Stimulated activated CD8-positive, alpha-beta memory T cell treated with anti-CD3 and anti-CD28 coated beads, Interleukin-15, amount 100 ng/mL, for 4 hours (primary cell): ENCODE results near the gene USP46.

Source experiments
- DNase-seq, 2 donors: peaks; one replicate each; pipeline ENCODE4 v3.0.0-alpha.2; 2020; ENCODE audit warnings: low read depth in 2 of 2

Gene USP46

DNA sequence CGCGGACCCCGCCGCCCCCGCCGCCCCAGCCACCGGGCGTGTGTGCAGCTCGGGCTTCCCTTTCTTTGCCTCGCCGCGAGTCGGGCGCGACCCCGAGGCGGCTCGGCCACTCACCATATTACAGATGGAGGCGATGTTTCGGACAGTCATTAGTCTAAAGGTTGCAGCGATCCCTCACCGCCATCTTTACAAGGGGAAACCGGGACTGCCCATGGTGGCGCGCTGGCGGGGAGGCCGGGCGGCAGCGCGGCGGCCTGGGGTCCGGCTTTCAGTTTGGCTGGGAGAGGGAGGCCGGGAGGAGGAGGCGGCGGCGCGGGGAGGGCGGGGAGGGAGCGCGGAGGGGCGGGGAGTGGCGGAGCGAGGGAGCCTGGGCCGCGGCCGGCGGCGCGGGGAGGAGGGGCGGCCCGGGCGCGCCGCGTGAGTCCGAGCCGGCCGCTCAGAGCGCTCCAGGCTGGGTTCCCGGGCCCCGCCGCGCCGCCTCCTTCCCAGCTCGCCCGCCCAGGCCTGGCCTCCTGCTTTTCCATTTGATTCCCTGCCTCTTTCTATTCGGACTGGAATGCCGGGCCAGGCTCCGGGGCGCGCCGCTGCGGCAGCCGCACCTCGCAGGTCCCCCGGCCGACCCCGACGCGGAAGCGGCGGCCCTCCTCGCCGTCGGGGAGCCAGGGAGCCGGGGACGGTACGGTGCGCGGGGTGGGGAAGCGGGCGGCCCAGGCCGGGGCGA, at the start of gene USP46:
Gene USP46 (minus strand): TSS at position 301 of the 721 bp plus-strand sequence. CDS start 151 bp downstream, at position 150.
- peak; percentile 10 to 40 for DNase-seq

DNA sequence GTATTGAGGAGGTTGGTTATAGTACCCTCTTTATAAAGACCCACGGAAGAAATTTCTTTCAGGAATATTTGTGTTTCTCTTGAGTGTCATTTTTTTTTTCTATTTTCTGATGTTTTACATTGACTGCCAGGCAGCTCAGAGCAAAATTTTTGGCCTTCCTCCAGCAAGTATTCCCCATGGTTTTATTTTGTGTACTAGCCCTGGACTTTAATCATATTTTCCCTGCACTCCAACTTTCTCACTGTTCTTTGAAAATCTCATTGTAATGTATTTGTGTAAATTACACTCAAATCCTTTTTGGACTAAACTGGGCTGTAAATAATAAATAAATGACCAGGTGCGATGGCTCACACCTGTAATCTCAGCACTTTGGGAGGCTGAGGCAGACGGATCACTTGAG, 45.6 kb upstream of the USP46 start:
- no peak for DNase-seq

DNA sequence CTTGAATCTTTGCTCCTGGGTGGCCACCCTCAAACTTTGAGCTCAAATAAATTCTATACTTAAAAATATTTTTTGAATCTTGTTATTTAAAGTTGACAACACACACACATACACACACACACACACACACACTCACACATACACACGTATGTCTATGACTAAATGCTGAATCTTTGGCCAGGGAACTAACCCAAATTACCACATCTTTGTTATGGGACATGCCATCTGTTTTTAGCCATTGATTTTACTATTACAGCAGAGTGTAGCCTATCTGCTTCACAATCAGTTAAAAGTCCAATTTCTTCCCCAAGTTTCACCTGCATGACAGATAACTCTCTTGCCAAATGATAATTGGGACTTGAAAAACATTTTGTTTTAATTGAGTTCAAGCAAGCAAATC, 45.0 kb upstream of the USP46 start:
- no peak for DNase-seq

GRCh38 chr4:52701207-52701606, 42.1 kb upstream of the USP46 start:
- DNase-seq: no peak

GRCh38 chr4:52694936-52695335, 35.8 kb upstream of the USP46 start:
- DNase-seq: no peak

GRCh38 chr4:52693492-52693891, 34.4 kb upstream of the USP46 start:
- DNase-seq: no peak

GRCh38 chr4:52689096-52689495, 30.0 kb upstream of the USP46 start:
- DNase-seq: no peak

DNA sequence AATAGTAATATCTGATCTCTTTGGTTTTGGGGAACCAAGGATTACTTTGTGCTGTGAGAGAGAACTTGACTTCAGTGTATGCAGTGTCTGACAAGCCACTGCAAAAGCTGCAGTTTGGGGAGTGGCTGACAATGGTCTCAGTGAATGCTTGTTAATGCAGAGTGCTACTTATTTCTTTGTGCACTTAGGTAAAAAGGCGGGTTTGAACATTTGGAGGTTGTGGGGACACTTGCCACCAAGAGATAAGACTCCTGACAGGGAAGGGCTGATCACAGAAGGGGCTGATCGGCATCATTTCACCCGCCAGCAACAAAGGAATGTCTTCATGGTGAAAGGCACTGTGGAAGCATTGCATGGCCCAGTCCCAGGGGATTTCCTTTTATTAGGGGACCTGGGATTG, 28.6 kb upstream of the USP46 start:
- DNase-seq: no peak

DNA sequence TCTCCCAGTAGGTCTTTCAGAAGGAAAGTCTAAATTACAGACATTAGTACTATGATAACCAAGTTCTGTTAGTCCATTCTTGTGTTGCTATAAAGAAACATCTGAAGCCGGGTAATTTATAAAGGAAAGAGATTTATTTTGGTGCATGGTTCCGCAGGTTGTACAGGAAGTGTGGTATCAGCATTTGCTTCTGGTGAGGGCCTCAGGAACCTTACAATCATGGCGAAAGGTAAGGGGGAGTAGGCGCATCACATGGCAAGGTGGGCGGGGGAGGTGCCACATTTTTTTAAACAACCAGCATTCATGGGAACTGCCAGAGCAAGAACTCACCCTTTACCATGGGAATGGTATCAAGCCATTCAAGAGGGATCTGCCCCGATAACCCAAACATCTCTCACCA, 26.2 kb upstream of the USP46 start:
- DNase-seq: no peak

GRCh38 chr4:52684896-52685295, 25.8 kb upstream of the USP46 start:
- no peak for DNase-seq

DNA sequence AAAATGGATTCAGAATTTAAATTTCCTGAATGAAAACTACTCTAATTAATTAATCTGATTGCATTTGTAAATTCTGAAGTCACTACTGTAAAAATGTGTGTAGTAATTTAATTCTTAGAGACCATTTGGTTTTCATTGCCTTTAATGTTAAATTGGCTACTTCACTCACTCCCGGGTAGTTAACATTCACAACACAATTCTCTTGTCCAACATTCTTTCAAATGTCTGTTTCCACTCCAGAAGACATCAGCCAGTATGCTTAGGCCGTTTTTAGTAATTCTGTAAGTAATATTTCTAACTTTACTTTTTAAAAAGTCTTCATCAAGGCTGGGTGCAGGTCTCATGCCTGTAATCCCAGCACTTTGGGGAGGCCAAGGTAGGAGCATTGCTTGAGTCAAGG, 21.3 kb upstream of the USP46 start:
- DNase-seq: no peak

DNA sequence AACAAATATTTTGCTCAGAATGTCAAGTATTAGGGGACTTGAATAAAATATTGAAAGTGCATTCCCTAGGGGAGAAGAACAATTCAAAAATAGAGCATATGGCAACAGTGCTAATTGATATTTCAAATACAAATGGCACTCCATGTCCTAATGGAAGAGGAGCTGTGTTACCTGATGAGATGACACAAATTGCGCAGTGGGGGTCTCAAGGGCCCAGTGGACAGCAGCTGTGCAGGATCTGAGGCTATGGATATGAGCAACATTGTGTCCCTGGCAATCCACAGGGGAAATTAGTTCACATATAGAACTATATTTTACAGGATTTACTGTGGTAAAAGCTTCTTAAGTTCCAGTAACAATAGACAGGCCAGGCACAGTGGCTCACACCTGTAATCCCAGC, 17.4 kb upstream of the USP46 start:
- DNase-seq: no peak

DNA sequence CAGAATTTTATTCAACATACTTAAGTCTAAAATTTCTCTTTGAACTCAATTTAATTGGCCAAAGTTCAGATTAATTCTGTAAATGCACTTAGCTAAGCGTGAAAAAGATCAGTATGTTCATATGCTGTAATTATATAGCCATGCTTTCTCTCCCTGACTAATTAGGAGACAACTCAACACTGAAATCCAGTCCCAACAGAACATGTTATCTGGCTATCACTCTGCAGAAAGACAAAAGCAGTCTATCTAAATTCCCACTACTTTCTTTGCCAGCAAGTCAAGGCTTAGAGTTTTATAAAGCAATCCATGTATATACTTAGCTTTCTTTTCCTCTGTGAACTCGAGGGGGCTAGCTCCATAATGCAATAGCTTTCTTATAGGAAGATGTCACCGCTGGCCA, 16.0 kb upstream of the USP46 start:
- DNase-seq: no peak

GRCh38 chr4:52670739-52671138, 11.6 kb upstream of the USP46 start:
- DNase-seq: no peak

GRCh38 chr4:52670121-52670520, 11.0 kb upstream of the USP46 start:
- no peak for DNase-seq

- DNase-seq: no peak
Observed at GRCh38 chr4:52665592-52665991, 6.5 kb upstream of the USP46 start.

- no peak for DNase-seq
Observed at GRCh38 chr4:52664479-52664878, 5.4 kb upstream of the USP46 start.

- no peak for DNase-seq
Observed at GRCh38 chr4:52661966-52662690, 3.0 kb upstream of the USP46 start.

DNA sequence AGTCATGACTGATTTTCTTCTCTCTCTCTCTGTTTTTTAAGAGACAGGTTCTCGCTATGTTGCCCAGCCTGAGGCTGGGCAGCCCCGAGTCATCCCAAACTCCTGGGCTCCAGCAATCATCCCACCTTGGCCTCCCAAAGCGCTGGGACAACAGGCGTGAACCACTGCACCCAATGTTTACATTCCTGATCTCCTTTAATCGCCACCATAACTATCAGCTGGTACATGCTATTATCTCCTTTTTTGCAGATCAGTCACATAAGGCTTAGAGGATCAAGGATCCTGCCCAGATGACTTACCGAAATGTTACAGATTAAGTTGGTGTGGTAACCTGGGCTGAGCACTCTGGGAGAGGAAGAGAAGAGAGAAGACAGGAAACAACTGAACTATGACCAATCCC, 1.5 kb upstream of the USP46 start:
- no peak for DNase-seq

GRCh38 chr4:52659722-52660261, 691 bp upstream of the USP46 start:
- no peak for DNase-seq

DNA sequence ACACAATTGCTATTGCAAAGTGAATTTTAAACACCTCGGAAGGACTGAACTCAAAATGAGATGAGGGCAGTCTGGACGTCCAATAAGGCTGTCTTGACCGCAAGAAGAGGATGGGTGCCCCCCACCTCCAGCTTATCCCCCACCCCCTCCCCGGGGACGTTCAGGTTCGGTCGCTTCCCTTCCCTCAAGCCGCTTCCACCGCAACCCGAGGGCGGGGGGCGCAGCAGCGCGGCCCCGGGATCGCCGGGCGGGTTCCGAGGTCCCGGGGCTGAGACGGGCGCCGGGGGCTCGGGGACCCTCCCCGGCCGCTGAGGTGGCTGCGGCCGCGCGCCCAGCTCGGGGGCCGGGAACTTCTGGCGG, 480 bp downstream of the USP46 start:
- DNase-seq: no peak

GRCh38 chr4:52657618-52658501, 1.2 kb downstream of the USP46 start:
- no peak for DNase-seq
